HG02970 (cell line): ENCODE results near the gene KCNK17.

Source experiments
- ATAC-seq: cut with Tn5 transposase; IDR thresholded peaks from one replicate; pipeline ENCODE4 v1.9.1; 2021; ENCODE audit warnings: mild to moderate bottlenecking, moderate library complexity, moderate number of reproducible peaks; ENCODE audit not compliant: unreplicated experiment, low FRiP score

Gene KCNK17

GRCh38 chr6:39314273-39314795 is at the start of gene KCNK17:
Gene KCNK17, minus strand, starts transcription at chr6:39314419. Its CDS starts 99 bp downstream, at chr6:39314320.
- no peak for ATAC-seq

- ATAC-seq, result no peak
Measured at GRCh38 chr6:39363280-39363679, 49.1 kb upstream of the KCNK17 start.

GRCh38 chr6:39362487-39362865 is 48.3 kb upstream of the KCNK17 start:
- no peak for ATAC-seq

- no peak for ATAC-seq
Measured at GRCh38 chr6:39361657-39362486, 47.7 kb upstream of the KCNK17 start.

- ATAC-seq, result no peak
Measured at GRCh38 chr6:39360378-39360777, 46.2 kb upstream of the KCNK17 start.

GRCh38 chr6:39357998-39358686 is 43.9 kb upstream of the KCNK17 start:
- no peak for ATAC-seq

- ATAC-seq, result no peak
Measured at GRCh38 chr6:39353698-39354315, 39.6 kb upstream of the KCNK17 start.

GRCh38 chr6:39350723-39351505 is 36.7 kb upstream of the KCNK17 start:
- ATAC-seq, result no peak

GRCh38 chr6:39348740-39349139 is 34.5 kb upstream of the KCNK17 start:
- ATAC-seq, result no peak

GRCh38 chr6:39347906-39348585 is 33.8 kb upstream of the KCNK17 start:
- no peak for ATAC-seq

GRCh38 chr6:39347206-39347605 is 33.0 kb upstream of the KCNK17 start:
- no peak for ATAC-seq

- no peak for ATAC-seq
Measured at GRCh38 chr6:39344821-39345280, 30.6 kb upstream of the KCNK17 start.

GRCh38 chr6:39343396-39343870 is 29.2 kb upstream of the KCNK17 start:
- no peak for ATAC-seq

- ATAC-seq, result no peak
Measured at GRCh38 chr6:39342692-39343395, 28.6 kb upstream of the KCNK17 start.

GRCh38 chr6:39341937-39342336 is 27.7 kb upstream of the KCNK17 start:
- ATAC-seq, result no peak

GRCh38 chr6:39341352-39341751 is 27.1 kb upstream of the KCNK17 start:
- ATAC-seq, result no peak

GRCh38 chr6:39339868-39340550 is 25.8 kb upstream of the KCNK17 start:
- no peak for ATAC-seq

- ATAC-seq, result no peak
Measured at GRCh38 chr6:39339096-39339867, 25.1 kb upstream of the KCNK17 start.
